Activated B cell treated with CpG ODN at 0.5 μM for 24 hours (primary cell): ENCODE results near the gene C16orf74. TPM values are rescaled to one million over a fixed set of nuclear protein-coding genes. Genes with fewer than 3 reads are reported as not detected.

Experiments
- ATAC-seq: fragments of 200-7000 bp; cut with Tn5 transposase; one replicate; pipeline ENCODE4 v1.10.0; 2021; ENCODE audit warnings: low read depth, mild to moderate bottlenecking, moderate library complexity
- CTCF ChIA-PET: fragments of 350-600 bp; sonication (Branson Sonifier 250); formaldehyde crosslinking; loops from one replicate; lab custom pipeline; 2021; ENCODE audit warnings: antibody characterized with exemption; lab: Charles Lee
- POLR2A ChIA-PET: fragments of 350-600 bp; sonication (Branson Sonifier 250); formaldehyde crosslinking; loops from one replicate; lab custom pipeline; 2021; ENCODE audit warnings: antibody characterized with exemption; lab: Charles Lee
- DNase-seq: peaks from one replicate; pipeline ENCODE4 v3.0.0; 2022
- H3K27ac Mint-ChIP-seq: one replicate; pipeline ENCODE4 v1.8.0; 2020; ENCODE audit warnings: mixed read lengths
- H3K27me3 Mint-ChIP-seq: one replicate; pipeline ENCODE4 v1.8.0; 2021; ENCODE audit warnings: mixed read lengths
- H3K36me3 Mint-ChIP-seq: one replicate; pipeline ENCODE4 v1.8.0; 2021; ENCODE audit warnings: low read depth, mixed read lengths
- H3K4me1 Mint-ChIP-seq: one replicate; pipeline ENCODE4 v1.8.0; 2021; ENCODE audit warnings: mixed read lengths
- H3K4me3 Mint-ChIP-seq: one replicate; pipeline ENCODE4 v1.8.0; 2020; ENCODE audit warnings: mild to moderate bottlenecking, mixed read lengths
- H3K9me3 Mint-ChIP-seq: one replicate; pipeline ENCODE4 v1.8.0; 2020; ENCODE audit warnings: mixed read lengths
- CTCF ChIP-seq: fragments of 200-600 bp; IDR thresholded peaks from one replicate; pipeline ENCODE4 v1.8.0; 2022; ENCODE audit warnings: antibody characterized with exemption, mild to moderate bottlenecking
- intact Hi-C: fragments of 100-400 bp; cut with micrococcal nuclease; formaldehyde crosslinking; loops from one replicate; pipeline ENCODE4 v1.15.1; 2024
- total RNA-seq: library from RNA; stranded (reverse); gene quantifications from 2 replicates; pipeline ENCODE4 v1.2.3, GENCODE V29; 2022

Gene C16orf74
- total RNA-seq, 1 donor from 2014 or later, result 18.3 TPM

- ChIA-PET CTCF (no interaction called here), POLR2A (no interaction called here)
- no peaks in the 10 kb centered on the region for H3K9me3 Mint-ChIP-seq
- intact Hi-C loops, result no loop called here
- DNase-seq (no peak), ATAC-seq (no peak)
- no peak overlapping the region for H3K27ac Mint-ChIP-seq
- H3K4me3 Mint-ChIP-seq, result no peak overlapping the region
- H3K27me3 Mint-ChIP-seq, result no peaks in the 10 kb centered on the region
- TF ChIP-seq CTCF, result no peak
- peaks cover 5% of the 10 kb centered on the region for H3K4me1 Mint-ChIP-seq
- peaks cover 73% of the 10 kb centered on the region for H3K36me3 Mint-ChIP-seq
These were observed 31.6 kb upstream of the C16orf74 start for GRCh38 chr16:85782451-85782850.

- DNase-seq (no peak), ATAC-seq (no peak)
- H3K4me1 Mint-ChIP-seq, result peaks cover 5% of the 10 kb centered on the region
- no peak overlapping the region for H3K4me3 Mint-ChIP-seq
- no peaks in the 10 kb centered on the region for H3K27me3 Mint-ChIP-seq
- intact Hi-C loops, result no loop called here
- no peaks in the 10 kb centered on the region for H3K9me3 Mint-ChIP-seq
- ChIA-PET POLR2A (no interaction called here), CTCF (no interaction called here)
- TF ChIP-seq CTCF, result no peak
- no peak overlapping the region for H3K27ac Mint-ChIP-seq
- H3K36me3 Mint-ChIP-seq, result peaks cover 71% of the 10 kb centered on the region
These were observed 30.9 kb upstream of the C16orf74 start for GRCh38 chr16:85781695-85782370.

- Mint-ChIP-seq H3K36me3 (peaks cover 71% of the 10 kb centered on the region), H3K27ac (no peak overlapping the region), H3K27me3 (no peaks in the 10 kb centered on the region), H3K4me3 (no peak overlapping the region), H3K4me1 (peaks cover 3% of the 10 kb centered on the region), H3K9me3 (no peaks in the 10 kb centered on the region)
- DNase-seq (no peak), ATAC-seq (no peak)
- intact Hi-C loops, result no loop called here
- POLR2A ChIA-PET, result interaction anchor here (0.6 to 0.7 kb wide), 2 partner anchors 19 to 46 kb away, joined by 5 to 8 read pairs; no protein-coding TSS in a partner anchor
- TF ChIP-seq CTCF, result no peak
- CTCF ChIA-PET, result no interaction called here
These were observed 30.3 kb upstream of the C16orf74 start for GRCh38 chr16:85781156-85781555.

GRCh38 chr16:85780281-85780680 lies 29.4 kb upstream of the C16orf74 start:
- H3K4me3 Mint-ChIP-seq, result no peak overlapping the region
- POLR2A ChIA-PET, result no interaction called here
- no peak for ATAC-seq
- CTCF ChIA-PET, result no interaction called here
- no peak overlapping the region for H3K27ac Mint-ChIP-seq
- intact Hi-C loops, result no loop called here
- H3K27me3 Mint-ChIP-seq, result no peaks in the 10 kb centered on the region
- H3K4me1 Mint-ChIP-seq, result peaks cover 3% of the 10 kb centered on the region
- no peak for DNase-seq
- H3K36me3 Mint-ChIP-seq, result peaks cover 64% of the 10 kb centered on the region
- no peaks in the 10 kb centered on the region for H3K9me3 Mint-ChIP-seq
- TF ChIP-seq CTCF, result no peak

GRCh38 chr16:85778873-85779272 lies 28.0 kb upstream of the C16orf74 start:
- no peak for TF ChIP-seq CTCF
- no peak for ATAC-seq
- H3K9me3 Mint-ChIP-seq, result no peaks in the 10 kb centered on the region
- CTCF ChIA-PET, result no interaction called here
- intact Hi-C loops, result no loop called here
- H3K27ac Mint-ChIP-seq, result no peak overlapping the region
- no peak for DNase-seq
- no peak overlapping the region for H3K4me3 Mint-ChIP-seq
- POLR2A ChIA-PET, result interaction anchor here (1.6 kb wide), 1 partner anchor 22 kb away, joined by 3 read pairs; no protein-coding TSS in a partner anchor
- peaks cover 64% of the 10 kb centered on the region for H3K36me3 Mint-ChIP-seq
- no peaks in the 10 kb centered on the region for H3K27me3 Mint-ChIP-seq
- peaks cover 3% of the 10 kb centered on the region for H3K4me1 Mint-ChIP-seq
